ENCODE measurements around the gene C1QTNF9B.

- TF ChIP-seq, protein P1, sequence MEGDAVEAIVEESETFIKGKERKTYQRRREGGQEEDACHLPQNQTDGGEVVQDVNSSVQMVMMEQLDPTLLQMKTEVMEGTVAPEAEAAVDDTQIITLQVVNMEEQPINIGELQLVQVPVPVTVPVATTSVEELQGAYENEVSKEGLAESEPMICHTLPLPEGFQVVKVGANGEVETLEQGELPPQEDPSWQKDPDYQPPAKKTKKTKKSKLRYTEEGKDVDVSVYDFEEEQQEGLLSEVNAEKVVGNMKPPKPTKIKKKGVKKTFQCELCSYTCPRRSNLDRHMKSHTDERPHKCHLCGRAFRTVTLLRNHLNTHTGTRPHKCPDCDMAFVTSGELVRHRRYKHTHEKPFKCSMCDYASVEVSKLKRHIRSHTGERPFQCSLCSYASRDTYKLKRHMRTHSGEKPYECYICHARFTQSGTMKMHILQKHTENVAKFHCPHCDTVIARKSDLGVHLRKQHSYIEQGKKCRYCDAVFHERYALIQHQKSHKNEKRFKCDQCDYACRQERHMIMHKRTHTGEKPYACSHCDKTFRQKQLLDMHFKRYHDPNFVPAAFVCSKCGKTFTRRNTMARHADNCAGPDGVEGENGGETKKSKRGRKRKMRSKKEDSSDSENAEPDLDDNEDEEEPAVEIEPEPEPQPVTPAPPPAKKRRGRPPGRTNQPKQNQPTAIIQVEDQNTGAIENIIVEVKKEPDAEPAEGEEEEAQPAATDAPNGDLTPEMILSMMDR (IDR thresholded peaks at IDR 0.05 in 4 of 5, conservative IDR thresholded peaks at IDR 0.05 in 1 of 5): no peak
- TF ChIP-seq POLR2A (IDR thresholded peaks at IDR 0.05): no peak
Measured at GRCh38 chr13:23912469-23912868, 15.2 kb upstream of the C1QTNF9B start.

Measured in gastrocnemius medialis (tissue), 4 donors.